Measurements from ENCODE around the gene PARP12.

PARP12 gene

GRCh38 chr7:140035400-140036223 lies 27.1 kb downstream of the PARP12 start:
- DNase-seq (ENCODE audit: low read depth in 3 of 3): no peak

- no peak for DNase-seq (ENCODE audit: low read depth in 3 of 3)
Measured at GRCh38 chr7:140034421-140034820, 28.3 kb downstream of the PARP12 start.

- DNase-seq (ENCODE audit: low read depth in 3 of 3): no peak
Measured at GRCh38 chr7:140033779-140034363, 28.9 kb downstream of the PARP12 start.

GRCh38 chr7:140033036-140033435 lies 29.7 kb downstream of the PARP12 start:
- DNase-seq (ENCODE audit: low read depth in 3 of 3): no peak

GRCh38 chr7:140031364-140031763 lies 31.4 kb downstream of the PARP12 start:
- no peak for DNase-seq (ENCODE audit: low read depth in 3 of 3)

GRCh38 chr7:140029072-140029471 lies 33.7 kb downstream of the PARP12 start:
- DNase-seq (ENCODE audit: low read depth in 3 of 3): no peak

GRCh38 chr7:140028311-140028710 lies 34.4 kb downstream of the PARP12 start:
- DNase-seq (ENCODE audit: low read depth in 3 of 3): no peak

GRCh38 chr7:140027858-140028257 lies 34.9 kb downstream of the PARP12 start:
- DNase-seq (ENCODE audit: low read depth in 3 of 3): no peak

GRCh38 chr7:140026935-140027334 lies 35.8 kb downstream of the PARP12 start:
- DNase-seq (ENCODE audit: low read depth in 3 of 3): no peak

GRCh38 chr7:140025814-140026433 lies 36.8 kb downstream of the PARP12 start:
- DNase-seq (ENCODE audit: low read depth in 3 of 3): no peak

GRCh38 chr7:140025241-140025640 lies 37.5 kb downstream of the PARP12 start:
- no peak for DNase-seq (ENCODE audit: low read depth in 3 of 3)

GRCh38 chr7:140024585-140024984 lies 38.2 kb downstream of the PARP12 start:
- no peak for DNase-seq (ENCODE audit: low read depth in 3 of 3)

- DNase-seq (ENCODE audit: low read depth in 3 of 3): no peak
Measured at GRCh38 chr7:140023728-140024127, 39.0 kb downstream of the PARP12 start.

GRCh38 chr7:140022582-140023211 lies 40.1 kb downstream of the PARP12 start:
- no peak for DNase-seq (ENCODE audit: low read depth in 3 of 3)

GRCh38 chr7:140021603-140022002 lies 41.1 kb downstream of the PARP12 start:
- no peak for DNase-seq (ENCODE audit: low read depth in 3 of 3)

GRCh38 chr7:140019606-140020005 lies 43.1 kb downstream of the PARP12 start:
- DNase-seq (ENCODE audit: low read depth in 3 of 3): no peak

GRCh38 chr7:140019172-140019571 lies 43.6 kb downstream of the PARP12 start:
- DNase-seq (ENCODE audit: low read depth in 3 of 3): no peak

- DNase-seq (ENCODE audit: low read depth in 3 of 3): no peak
Measured at GRCh38 chr7:140018125-140019043, 44.4 kb downstream of the PARP12 start.

GRCh38 chr7:140017543-140017942 lies 45.2 kb downstream of the PARP12 start:
- DNase-seq (ENCODE audit: low read depth in 3 of 3): no peak

GRCh38 chr7:140017034-140017433 lies 45.7 kb downstream of the PARP12 start:
- no peak for DNase-seq (ENCODE audit: low read depth in 3 of 3)

- no peak for DNase-seq (ENCODE audit: low read depth in 3 of 3)
Measured at GRCh38 chr7:140016540-140016939, 46.2 kb downstream of the PARP12 start.
